MM.1S (cell line): ENCODE results near the gene THAP12.

Source experiments
- EZH2 ChIP-seq: fragments of 300-600 bp; sonication (generic); optimal IDR thresholded peaks from 2 replicates; pipeline ENCODE3; 2017; ENCODE audit warnings: low read depth, mild to moderate bottlenecking, antibody characterized with exemption, low read length, mixed read lengths
- TF ChIP-seq, protein P1 (sequence below): fragments of 300-600 bp; sonication (generic); IDR thresholded peaks from 2 replicates; pipeline ENCODE4 v1.5.1; 2016; ENCODE audit warnings: antibody characterized with exemption, low read length, mixed read lengths

DNA sequence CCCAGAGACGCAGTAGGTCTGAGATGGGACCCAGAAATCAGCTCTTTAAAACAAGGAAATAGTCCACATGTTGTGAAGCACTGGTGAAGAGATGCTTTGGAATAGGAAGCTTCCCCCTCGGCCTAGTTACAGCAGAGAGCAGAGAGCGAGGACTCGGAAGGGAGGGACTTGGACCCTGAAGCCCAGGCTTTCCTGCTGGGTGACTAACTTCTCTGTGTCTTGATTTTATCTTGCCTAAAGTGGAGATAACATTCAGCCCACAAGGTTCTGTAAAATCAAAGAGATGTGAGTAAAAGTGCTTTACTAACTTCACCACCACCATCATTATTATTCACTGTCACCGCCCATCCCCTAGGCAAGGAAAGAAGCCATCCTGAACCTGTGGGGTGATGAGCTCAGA, 58.4 kb downstream of the THAP12 start:
- TF ChIP-seq, protein P1, sequence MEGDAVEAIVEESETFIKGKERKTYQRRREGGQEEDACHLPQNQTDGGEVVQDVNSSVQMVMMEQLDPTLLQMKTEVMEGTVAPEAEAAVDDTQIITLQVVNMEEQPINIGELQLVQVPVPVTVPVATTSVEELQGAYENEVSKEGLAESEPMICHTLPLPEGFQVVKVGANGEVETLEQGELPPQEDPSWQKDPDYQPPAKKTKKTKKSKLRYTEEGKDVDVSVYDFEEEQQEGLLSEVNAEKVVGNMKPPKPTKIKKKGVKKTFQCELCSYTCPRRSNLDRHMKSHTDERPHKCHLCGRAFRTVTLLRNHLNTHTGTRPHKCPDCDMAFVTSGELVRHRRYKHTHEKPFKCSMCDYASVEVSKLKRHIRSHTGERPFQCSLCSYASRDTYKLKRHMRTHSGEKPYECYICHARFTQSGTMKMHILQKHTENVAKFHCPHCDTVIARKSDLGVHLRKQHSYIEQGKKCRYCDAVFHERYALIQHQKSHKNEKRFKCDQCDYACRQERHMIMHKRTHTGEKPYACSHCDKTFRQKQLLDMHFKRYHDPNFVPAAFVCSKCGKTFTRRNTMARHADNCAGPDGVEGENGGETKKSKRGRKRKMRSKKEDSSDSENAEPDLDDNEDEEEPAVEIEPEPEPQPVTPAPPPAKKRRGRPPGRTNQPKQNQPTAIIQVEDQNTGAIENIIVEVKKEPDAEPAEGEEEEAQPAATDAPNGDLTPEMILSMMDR, result no peak
- no peak for TF ChIP-seq EZH2
